Measurements from ENCODE around the gene SDK1. TPM values are rescaled to one million over a fixed set of nuclear protein-coding genes. Genes with fewer than 3 reads are reported as not detected.

Gene SDK1
- total RNA-seq, 4 donors from 2014 or later, result 2.0 to 9.3 (median 3.8) TPM

- intact Hi-C loops (cut with DNase I), result no loop called here
- H3K27me3 ChIP-seq, result no peaks in the 10 kb centered on the region
- H3K27ac ChIP-seq, result no peak overlapping the region
- TF ChIP-seq POLR2A (IDR thresholded peaks at IDR 0.05) (no peak), CTCF (IDR thresholded peaks at IDR 0.05) (no peak)
- H3K4me1 ChIP-seq, result peaks cover 0 to 5% (median 0%) of the 10 kb centered on the region in 3 donors
- 82 to 92% methylated on average over 4 of the region's 4 CpGs for WGBS, 2 donors
- H3K4me3 ChIP-seq, result no peak overlapping the region
- DNase-seq, result no peak
- H3K9me3 ChIP-seq, result no peaks in the 10 kb centered on the region
- H3K36me3 ChIP-seq, result no peaks in the 10 kb centered on the region
These were observed 284.8 kb downstream of the SDK1 start for GRCh38 chr7:3585826-3586225.

- WGBS, 2 donors, result 27 to 47% methylated on average over 3 of the region's 3 CpGs
- no peak for DNase-seq
- H3K27ac ChIP-seq, result no peak overlapping the region
- H3K4me1 ChIP-seq, result no peaks in the 10 kb centered on the region
- no peak overlapping the region for H3K4me3 ChIP-seq
- no peaks in the 10 kb centered on the region for H3K27me3 ChIP-seq
- no peaks in the 10 kb centered on the region for H3K9me3 ChIP-seq
- intact Hi-C loops (cut with DNase I), result no loop called here
- no peaks in the 10 kb centered on the region for H3K36me3 ChIP-seq
- TF ChIP-seq CTCF (IDR thresholded peaks at IDR 0.05) (no peak), POLR2A (IDR thresholded peaks at IDR 0.05) (no peak)
These were observed 287.3 kb downstream of the SDK1 start for GRCh38 chr7:3588341-3588740.

GRCh38 chr7:3589752-3590151 lies 288.7 kb downstream of the SDK1 start:
- no peak for DNase-seq
- Histone ChIP-seq H3K36me3 (no peaks in the 10 kb centered on the region), H3K27me3 (no peaks in the 10 kb centered on the region), H3K27ac (no peak overlapping the region), H3K9me3 (no peaks in the 10 kb centered on the region), H3K4me3 (no peak overlapping the region), H3K4me1 (no peaks in the 10 kb centered on the region)
- WGBS, 2 donors, result 49 to 52% methylated on average over 2 of the region's 2 CpGs
- TF ChIP-seq POLR2A (IDR thresholded peaks at IDR 0.05) (no peak), CTCF (IDR thresholded peaks at IDR 0.05) (no peak)
- intact Hi-C loops (cut with DNase I), result no loop called here

GRCh38 chr7:3591219-3591618 lies 290.2 kb downstream of the SDK1 start:
- no peak for TF ChIP-seq POLR2A (IDR thresholded peaks at IDR 0.05)
- TF ChIP-seq CTCF (IDR thresholded peaks at IDR 0.05), result no peak
- Histone ChIP-seq H3K9me3 (no peaks in the 10 kb centered on the region), H3K4me1 (no peaks in the 10 kb centered on the region), H3K36me3 (no peaks in the 10 kb centered on the region), H3K27ac (no peak overlapping the region), H3K4me3 (no peak overlapping the region), H3K27me3 (no peaks in the 10 kb centered on the region)
- no peak for DNase-seq
- intact Hi-C loops (cut with DNase I), result no loop called here
- 75 to 77% methylated on average over 4 of the region's 4 CpGs for WGBS, 2 donors

- Histone ChIP-seq H3K36me3 (no peaks in the 10 kb centered on the region), H3K27me3 (no peaks in the 10 kb centered on the region), H3K4me1 (no peaks in the 10 kb centered on the region), H3K4me3 (no peak overlapping the region), H3K27ac (no peak overlapping the region), H3K9me3 (no peaks in the 10 kb centered on the region)
- 84% methylated on average over 4 of the region's 4 CpGs for WGBS, 2 donors
- no peak for DNase-seq
- TF ChIP-seq CTCF (IDR thresholded peaks at IDR 0.05) (no peak), POLR2A (IDR thresholded peaks at IDR 0.05) (no peak)
- intact Hi-C loops (cut with DNase I), result no loop called here
These were observed 290.9 kb downstream of the SDK1 start for GRCh38 chr7:3591944-3592343.
